ENCODE results near the gene SCARF2. TPM values are rescaled to one million over a fixed set of nuclear protein-coding genes. Genes with fewer than 3 reads are reported as not detected.

Gene SCARF2
- total and polyA plus RNA-seq, 2 of the 13 experiments (the other 11 are each of a cell fraction or from before 2014, with no cell fraction given), result 3.3 to 6.2 TPM

DNA sequence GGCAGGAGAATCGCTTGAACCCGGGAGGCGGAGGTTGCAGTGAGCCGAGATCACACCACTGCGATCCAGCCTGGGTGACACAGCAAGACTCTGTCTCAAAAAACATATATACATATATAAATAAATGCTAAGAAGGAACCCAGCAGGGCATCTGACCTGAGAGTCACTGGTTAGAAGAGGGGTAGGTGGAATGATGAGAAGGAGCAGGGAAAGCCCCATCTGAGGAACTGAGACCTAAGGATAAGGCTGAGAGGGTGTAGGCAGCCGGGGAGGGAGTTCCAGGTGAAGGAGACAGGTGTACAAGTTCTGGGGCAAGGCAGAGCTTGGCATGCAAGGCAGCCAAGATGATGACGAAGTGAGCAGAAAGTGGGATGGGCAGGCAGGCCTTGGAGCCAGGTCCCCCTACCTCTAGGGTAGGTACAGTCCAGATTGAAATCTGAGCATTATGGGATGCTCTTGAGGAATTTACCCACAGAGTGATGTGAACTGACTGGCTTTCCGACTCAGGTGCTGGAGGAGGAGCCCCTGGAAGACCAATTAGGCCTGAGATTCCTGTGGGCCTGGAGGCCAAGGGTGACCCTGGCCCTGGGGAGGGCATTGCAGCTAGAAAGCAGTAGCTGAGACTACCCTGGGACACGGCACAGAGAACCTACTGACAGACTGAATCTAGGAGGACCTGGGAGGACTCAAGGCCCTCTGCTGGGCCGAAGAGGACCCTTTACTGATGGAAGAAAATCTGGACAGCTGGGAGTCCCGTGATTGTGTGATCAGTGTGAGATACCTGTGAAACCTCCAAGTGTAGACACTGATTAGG is 35.2 kb upstream of the SCARF2 start (continued):
- TF ChIP-seq, protein P1, sequence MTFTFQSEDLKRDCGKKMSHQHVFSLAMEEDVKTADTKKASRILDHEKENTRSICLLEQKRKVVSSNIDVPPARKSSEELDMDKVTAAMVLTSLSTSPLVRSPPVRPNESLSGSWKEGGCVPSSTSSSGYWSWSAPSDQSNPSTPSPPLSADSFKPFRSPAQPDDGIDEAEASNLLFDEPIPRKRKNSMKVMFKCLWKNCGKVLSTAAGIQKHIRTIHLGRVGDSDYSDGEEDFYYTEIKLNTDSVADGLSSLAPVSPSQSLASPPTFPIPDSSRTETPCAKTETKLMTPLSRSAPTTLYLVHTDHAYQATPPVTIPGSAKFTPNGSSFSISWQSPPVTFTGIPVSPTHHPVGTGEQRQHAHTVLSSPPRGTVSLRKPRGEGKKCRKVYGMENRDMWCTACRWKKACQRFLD (CRISPR knock-in tag; IDR thresholded peaks at IDR 0.05; ENCODE audit: borderline replicate concordance), result no peak

DNA sequence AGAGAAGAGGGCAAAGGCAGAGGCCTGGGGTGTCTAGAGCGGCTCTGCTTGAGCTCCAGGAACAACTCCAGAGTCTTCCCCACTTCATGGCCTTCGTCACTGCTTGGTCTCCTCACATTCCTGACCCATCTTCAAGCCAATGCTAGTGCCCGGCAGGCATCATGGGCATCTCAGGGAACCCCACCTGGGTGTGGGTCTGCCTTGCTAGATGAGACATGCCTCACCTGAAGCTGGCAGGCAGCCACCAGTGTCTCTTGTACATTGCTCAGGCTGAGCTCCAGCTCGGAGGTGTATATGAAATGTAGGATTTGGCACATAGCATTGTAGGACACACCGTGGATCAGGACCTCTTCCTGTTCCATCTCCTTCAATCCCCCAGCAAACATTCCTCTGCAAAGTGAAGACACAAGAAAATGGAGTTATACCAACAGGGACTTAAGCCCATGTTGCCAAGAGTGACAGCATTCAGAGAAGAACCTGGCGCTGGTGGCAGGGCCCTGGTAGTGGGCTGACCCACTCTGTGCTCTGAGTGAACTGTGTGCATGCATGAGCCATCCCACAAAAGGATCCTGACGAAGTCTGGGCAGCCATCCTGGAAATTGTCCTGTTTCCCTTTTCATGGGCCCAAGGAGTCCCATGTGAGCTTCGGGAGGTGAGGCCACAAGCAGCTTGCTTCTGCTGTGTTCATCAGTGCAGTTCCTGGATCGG is 33.7 kb upstream of the SCARF2 start:
- POLR2A ChIA-PET, result no interaction called here
- CTCF ChIA-PET (ENCODE audit: low intra/inter-chr PET ratio, low total read pairs), result no interaction called here
- H4K20me1 ChIP-seq (ENCODE audit: insufficient read depth, low read length), result no peaks in the 10 kb centered on the region
- H3K36me3 ChIP-seq (replicated peaks in 1 of 2; ENCODE audit: control insufficient read depth in 1 of 2, insufficient read depth in 2 of 2, low read length in 2 of 2), result peaks cover 3 to 6% of the 10 kb centered on the region in 2 experiments; a peak in 3 of 5 replicates
- 96% methylated on average over 9 of the region's 9 CpGs for WGBS (ENCODE audit: low lambda C conversion rate)
- intact Hi-C loops (cut with micrococcal nuclease; ENCODE audit: unreplicated experiment) (no loop called here), in situ Hi-C loops (cut with HindIII; ENCODE audit: extremely low pct_ligation_motif_present, low pct_unique_long_range_greater_than_20kb) (no loop called here)
- no peak for FAIRE-seq
- no peak overlapping the region for H3K9ac ChIP-seq (ENCODE audit: insufficient read depth, low read depth, low read length)
- H3K27me3 ChIP-seq (ENCODE audit: control insufficient read depth in 1 of 2, insufficient read depth in 2 of 2, low read length in 2 of 2), result no peaks in the 10 kb centered on the region
- BruUV-seq (replicated peaks), result no TSS peak
- H3K79me2 ChIP-seq (ENCODE audit: insufficient read depth, low read length), result no peaks in the 10 kb centered on the region
- TF ChIP-seq NR2C2 (CRISPR knock-in tag; IDR thresholded peaks at IDR 0.05; ENCODE audit: borderline replicate concordance) (no peak), ZFX (CRISPR knock-in tag; IDR thresholded peaks at IDR 0.05; ENCODE audit: low read depth) (no peak), GABPA (IDR thresholded peaks at IDR 0.05; ENCODE audit: low read depth, low read length) (no peak), GABPA (CRISPR knock-in tag; IDR thresholded peaks at IDR 0.05; ENCODE audit: low read depth) (no peak), ZNF256 (CRISPR knock-in tag; conservative IDR thresholded peaks at IDR 0.05) (no peak), EZH2 (conservative IDR thresholded peaks at IDR 0.05; ENCODE audit: low read depth, low read length) (no peak), TGIF2 (CRISPR knock-in tag; IDR thresholded peaks at IDR 0.05) (no peak), ZNF816 (CRISPR knock-in tag; IDR thresholded peaks at IDR 0.05; ENCODE audit: borderline replicate concordance) (no peak), FOXA3 (CRISPR knock-in tag; IDR thresholded peaks at IDR 0.05) (no peak), MYNN (CRISPR knock-in tag; IDR thresholded peaks at IDR 0.05; ENCODE audit: low read depth) (no peak)
- TF ChIP-seq, protein P2, sequence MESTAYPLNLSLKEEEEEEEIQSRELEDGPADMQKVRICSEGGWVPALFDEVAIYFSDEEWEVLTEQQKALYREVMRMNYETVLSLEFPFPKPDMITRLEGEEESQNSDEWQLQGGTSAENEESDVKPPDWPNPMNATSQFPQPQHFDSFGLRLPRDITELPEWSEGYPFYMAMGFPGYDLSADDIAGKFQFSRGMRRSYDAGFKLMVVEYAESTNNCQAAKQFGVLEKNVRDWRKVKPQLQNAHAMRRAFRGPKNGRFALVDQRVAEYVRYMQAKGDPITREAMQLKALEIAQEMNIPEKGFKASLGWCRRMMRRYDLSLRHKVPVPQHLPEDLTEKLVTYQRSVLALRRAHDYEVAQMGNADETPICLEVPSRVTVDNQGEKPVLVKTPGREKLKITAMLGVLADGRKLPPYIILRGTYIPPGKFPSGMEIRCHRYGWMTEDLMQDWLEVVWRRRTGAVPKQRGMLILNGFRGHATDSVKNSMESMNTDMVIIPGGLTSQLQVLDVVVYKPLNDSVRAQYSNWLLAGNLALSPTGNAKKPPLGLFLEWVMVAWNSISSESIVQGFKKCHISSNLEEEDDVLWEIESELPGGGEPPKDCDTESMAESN (CRISPR knock-in tag; conservative IDR thresholded peaks at IDR 0.05), result no peak
- TF ChIP-seq, protein P3, sequence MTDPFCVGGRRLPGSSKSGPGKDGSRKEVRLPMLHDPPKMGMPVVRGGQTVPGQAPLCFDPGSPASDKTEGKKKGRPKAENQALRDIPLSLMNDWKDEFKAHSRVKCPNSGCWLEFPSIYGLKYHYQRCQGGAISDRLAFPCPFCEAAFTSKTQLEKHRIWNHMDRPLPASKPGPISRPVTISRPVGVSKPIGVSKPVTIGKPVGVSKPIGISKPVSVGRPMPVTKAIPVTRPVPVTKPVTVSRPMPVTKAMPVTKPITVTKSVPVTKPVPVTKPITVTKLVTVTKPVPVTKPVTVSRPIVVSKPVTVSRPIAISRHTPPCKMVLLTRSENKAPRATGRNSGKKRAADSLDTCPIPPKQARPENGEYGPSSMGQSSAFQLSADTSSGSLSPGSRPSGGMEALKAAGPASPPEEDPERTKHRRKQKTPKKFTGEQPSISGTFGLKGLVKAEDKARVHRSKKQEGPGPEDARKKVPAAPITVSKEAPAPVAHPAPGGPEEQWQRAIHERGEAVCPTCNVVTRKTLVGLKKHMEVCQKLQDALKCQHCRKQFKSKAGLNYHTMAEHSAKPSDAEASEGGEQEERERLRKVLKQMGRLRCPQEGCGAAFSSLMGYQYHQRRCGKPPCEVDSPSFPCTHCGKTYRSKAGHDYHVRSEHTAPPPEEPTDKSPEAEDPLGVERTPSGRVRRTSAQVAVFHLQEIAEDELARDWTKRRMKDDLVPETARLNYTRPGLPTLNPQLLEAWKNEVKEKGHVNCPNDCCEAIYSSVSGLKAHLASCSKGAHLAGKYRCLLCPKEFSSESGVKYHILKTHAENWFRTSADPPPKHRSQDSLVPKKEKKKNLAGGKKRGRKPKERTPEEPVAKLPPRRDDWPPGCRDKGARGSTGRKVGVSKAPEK (CRISPR knock-in tag; IDR thresholded peaks at IDR 0.05; ENCODE audit: borderline replicate concordance), result no peak
- TF ChIP-seq, protein P4, sequence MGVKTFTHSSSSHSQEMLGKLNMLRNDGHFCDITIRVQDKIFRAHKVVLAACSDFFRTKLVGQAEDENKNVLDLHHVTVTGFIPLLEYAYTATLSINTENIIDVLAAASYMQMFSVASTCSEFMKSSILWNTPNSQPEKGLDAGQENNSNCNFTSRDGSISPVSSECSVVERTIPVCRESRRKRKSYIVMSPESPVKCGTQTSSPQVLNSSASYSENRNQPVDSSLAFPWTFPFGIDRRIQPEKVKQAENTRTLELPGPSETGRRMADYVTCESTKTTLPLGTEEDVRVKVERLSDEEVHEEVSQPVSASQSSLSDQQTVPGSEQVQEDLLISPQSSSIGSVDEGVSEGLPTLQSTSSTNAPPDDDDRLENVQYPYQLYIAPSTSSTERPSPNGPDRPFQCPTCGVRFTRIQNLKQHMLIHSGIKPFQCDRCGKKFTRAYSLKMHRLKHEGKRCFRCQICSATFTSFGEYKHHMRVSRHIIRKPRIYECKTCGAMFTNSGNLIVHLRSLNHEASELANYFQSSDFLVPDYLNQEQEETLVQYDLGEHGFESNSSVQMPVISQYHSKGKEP (CRISPR knock-in tag; IDR thresholded peaks at IDR 0.05), result no peak
- H2AFZ ChIP-seq (ENCODE audit: low read length), result no peak overlapping the region
- no peak for DNase-seq (ENCODE audit: low spot score)
- H3K4me2 ChIP-seq (ENCODE audit: low read depth, low read length), result no peak overlapping the region
- H3K4me3 ChIP-seq (replicated peaks in 1 of 3; ENCODE audit: insufficient read depth in 1 of 3, low read depth in 2 of 3, low read length in 3 of 3), result no peak overlapping the region
- no peak overlapping the region for H3K27ac ChIP-seq (ENCODE audit: extremely low read length, insufficient read depth, low read length)
- no peak for ATAC-seq
- no peaks in the 10 kb centered on the region for H3K9me3 ChIP-seq (ENCODE audit: low read length)
- no peaks in the 10 kb centered on the region for H3K4me1 ChIP-seq (ENCODE audit: insufficient read depth, low read length)

Measured in HepG2 (cell line).